ENCODE data around the gene SLC25A21. TPM values are rescaled to one million over a fixed set of nuclear protein-coding genes. Genes with fewer than 3 reads are reported as not detected.
"Not testable (repeated sequence)": the region's sequence is repeated elsewhere in the genome, so short reads cannot be mapped to it uniquely, and the experiment has no call there.

The SLC25A21 gene
- polyA plus RNA-seq, 6 donors from 2014 or later: not detected

DNA sequence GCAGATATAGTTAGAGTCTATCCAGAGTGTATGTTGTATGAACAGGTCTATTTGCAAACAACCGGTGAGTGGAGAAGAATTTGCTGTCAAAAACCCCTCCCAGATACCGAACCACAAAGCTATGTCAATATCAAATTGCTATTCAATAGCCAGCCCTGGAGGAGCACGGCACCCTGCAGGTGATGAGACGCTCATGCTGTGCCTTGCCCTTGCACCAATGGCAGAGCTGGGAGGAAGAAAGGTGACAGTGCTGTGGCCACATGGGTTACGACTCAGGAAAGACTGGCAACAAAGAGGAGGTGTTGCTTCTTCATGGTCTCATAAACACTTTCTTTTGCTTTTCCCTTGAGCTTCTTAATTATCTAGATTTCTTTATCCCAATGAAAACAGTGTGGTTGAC, 455.0 kb downstream of the SLC25A21 start:
- no peak for DNase-seq
- Mint-ChIP-seq H3K36me3 (no peaks in the 10 kb centered on the region), H3K4me1 (no peaks in the 10 kb centered on the region), H3K4me3 (no peak overlapping the region), H3K9me3 (peaks cover 0 to 6% (median 2%) of the 10 kb centered on the region in 7 donors), H3K27me3 (no peaks in the 10 kb centered on the region), H3K27ac (no peak overlapping the region)
- ATAC-seq (ENCODE audit: low read depth in 2 of 2): no peak

- Mint-ChIP-seq H3K9me3 (peaks cover 0 to 6% (median under 1%) of the 10 kb centered on the region in 7 donors), H3K27ac (peak overlapping the region in 1 of 6 donors; percentile 27), H3K4me1 (no peaks in the 10 kb centered on the region), H3K27me3 (no peaks in the 10 kb centered on the region), H3K4me3 (no peak overlapping the region), H3K36me3 (no peaks in the 10 kb centered on the region)
- no peak for DNase-seq
- ATAC-seq (ENCODE audit: low read depth in 2 of 2): no peak
These were observed 455.7 kb downstream of the SLC25A21 start for GRCh38 chr14:36716614-36717184.

- Mint-ChIP-seq H3K27me3 (no peaks in the 10 kb centered on the region), H3K27ac (no peak overlapping the region), H3K4me3 (no peak overlapping the region), H3K9me3 (peaks cover 0 to 8% (median 0%) of the 10 kb centered on the region in 7 donors), H3K36me3 (no peaks in the 10 kb centered on the region), H3K4me1 (no peaks in the 10 kb centered on the region)
- ATAC-seq (ENCODE audit: low read depth in 2 of 2): no peak
- no peak for DNase-seq
These were observed 458.3 kb downstream of the SLC25A21 start for GRCh38 chr14:36713960-36714703.

- Mint-ChIP-seq H3K9me3 (peaks cover 0 to 5% (median 0%) of the 10 kb centered on the region in 7 donors), H3K36me3 (no peaks in the 10 kb centered on the region), H3K27me3 (peaks cover 0 to 4% (median 0%) of the 10 kb centered on the region in 3 donors), H3K27ac (no peak overlapping the region), H3K4me3 (no peak overlapping the region), H3K4me1 (no peaks in the 10 kb centered on the region)
- DNase-seq (no peak), ATAC-seq (ENCODE audit: low read depth in 2 of 2) (no peak)
These were observed 464.8 kb downstream of the SLC25A21 start for GRCh38 chr14:36707570-36707969.

GRCh38 chr14:36702474-36702873, 469.9 kb downstream of the SLC25A21 start:
- ATAC-seq (ENCODE audit: low read depth in 2 of 2) (no peak), DNase-seq (no peak)
- no peaks in the 10 kb centered on the region for H3K4me1 Mint-ChIP-seq
- H3K36me3 Mint-ChIP-seq: no peaks in the 10 kb centered on the region
- no peak overlapping the region for H3K4me3 Mint-ChIP-seq
- no peak overlapping the region for H3K27ac Mint-ChIP-seq
- peaks cover 0 to 12% (median 4%) of the 10 kb centered on the region in 3 donors for H3K27me3 Mint-ChIP-seq
- peaks cover 0 to 10% (median 5%) of the 10 kb centered on the region in 7 donors for H3K9me3 Mint-ChIP-seq

DNA sequence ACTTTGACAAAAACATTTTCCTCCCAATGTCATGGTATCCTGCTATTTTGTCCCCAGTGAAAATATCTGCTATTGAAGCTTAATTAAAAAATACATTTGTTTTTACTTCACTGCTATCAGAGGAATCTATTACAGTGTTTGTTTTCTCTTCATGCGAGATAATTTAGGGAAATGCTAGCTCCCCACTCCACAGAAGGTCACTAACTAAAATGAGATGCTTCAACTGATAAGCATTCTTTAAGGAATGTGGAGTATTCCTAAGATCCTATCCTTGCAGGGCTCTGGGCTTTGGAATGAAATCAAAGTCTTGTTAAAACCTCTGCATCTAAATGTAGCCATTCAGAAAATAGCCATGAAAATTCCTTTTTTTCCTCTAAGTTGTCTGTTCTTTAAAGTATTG, 471.3 kb downstream of the SLC25A21 start:
- no peaks in the 10 kb centered on the region for H3K36me3 Mint-ChIP-seq
- DNase-seq (no peak), ATAC-seq (ENCODE audit: low read depth in 2 of 2) (no peak)
- H3K4me1 Mint-ChIP-seq: no peaks in the 10 kb centered on the region
- H3K9me3 Mint-ChIP-seq: peaks cover 0 to 12% (median 10%) of the 10 kb centered on the region in 7 donors
- H3K4me3 Mint-ChIP-seq: no peak overlapping the region
- H3K27me3 Mint-ChIP-seq: peaks cover 0 to 12% (median 0%) of the 10 kb centered on the region in 3 donors
- no peak overlapping the region for H3K27ac Mint-ChIP-seq

DNA sequence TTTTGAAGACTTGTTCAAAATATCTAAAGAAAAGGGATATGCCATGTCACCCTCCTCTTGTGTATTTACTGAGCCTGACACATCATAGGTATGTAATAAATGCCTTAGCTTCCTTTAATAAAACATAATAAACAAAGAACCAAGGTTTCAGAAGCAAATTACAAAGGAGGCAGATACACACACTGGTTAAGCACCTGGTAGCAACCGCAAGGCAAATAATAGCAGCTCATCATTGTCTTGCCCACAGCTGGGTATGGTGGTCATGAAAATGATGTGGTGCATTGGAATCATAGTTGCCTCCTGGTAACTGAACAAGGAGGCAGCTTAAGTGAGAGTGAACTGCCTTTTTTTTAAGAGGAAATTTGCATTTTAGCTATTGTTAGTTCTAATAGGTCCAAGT, 471.8 kb downstream of the SLC25A21 start:
- ATAC-seq (ENCODE audit: low read depth in 2 of 2) (no peak), DNase-seq (no peak)
- Mint-ChIP-seq H3K27ac (no peak overlapping the region), H3K27me3 (peaks cover 0 to 12% (median 0%) of the 10 kb centered on the region in 3 donors), H3K36me3 (no peaks in the 10 kb centered on the region), H3K4me3 (no peak overlapping the region), H3K9me3 (peaks cover 0 to 12% (median 10%) of the 10 kb centered on the region in 7 donors), H3K4me1 (no peaks in the 10 kb centered on the region)

DNA sequence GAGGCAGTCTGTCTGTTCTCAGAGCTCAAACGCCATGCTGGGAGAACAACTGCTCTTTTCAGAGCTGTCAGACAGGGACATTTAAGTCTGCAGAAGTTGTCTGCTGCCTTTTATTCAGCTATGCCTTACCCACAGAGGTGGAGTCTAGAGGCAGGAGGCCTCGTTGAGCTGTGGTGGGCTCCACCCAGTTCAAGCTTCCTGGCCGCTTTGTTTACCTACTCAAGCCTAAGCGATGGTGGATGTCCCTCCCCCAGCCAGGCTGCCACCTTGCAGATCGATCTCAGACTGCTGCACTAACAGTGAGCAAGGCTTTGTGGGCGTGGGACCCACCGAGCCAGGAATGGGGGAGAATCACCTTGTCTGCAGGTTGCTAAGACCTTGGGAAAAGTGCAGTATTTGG, 473.0 kb downstream of the SLC25A21 start:
- H3K4me3 Mint-ChIP-seq; ATAC-seq (ENCODE audit: low read depth in 2 of 2); DNase-seq; H3K36me3 Mint-ChIP-seq; H3K4me1 Mint-ChIP-seq; H3K27ac Mint-ChIP-seq: not testable (repeated sequence)
- peaks cover 0 to 12% (median 0%) of the 10 kb centered on the region in 3 donors for H3K27me3 Mint-ChIP-seq
- H3K9me3 Mint-ChIP-seq: peaks cover 5 to 19% (median 15%) of the 10 kb centered on the region in 7 donors

- DNase-seq (no peak), ATAC-seq (ENCODE audit: low read depth in 2 of 2) (no peak)
- Mint-ChIP-seq H3K27ac (no peak overlapping the region), H3K4me3 (no peak overlapping the region), H3K36me3 (no peaks in the 10 kb centered on the region), H3K4me1 (no peaks in the 10 kb centered on the region), H3K9me3 (peaks cover 3 to 17% (median 10%) of the 10 kb centered on the region in 7 donors), H3K27me3 (peaks cover 0 to 10% (median 9%) of the 10 kb centered on the region in 3 donors)
These were observed 481.9 kb downstream of the SLC25A21 start for GRCh38 chr14:36690311-36691040.

GRCh38 chr14:36684946-36685345, 487.5 kb downstream of the SLC25A21 start:
- no peak overlapping the region for H3K27ac Mint-ChIP-seq
- H3K27me3 Mint-ChIP-seq: peaks cover 3 to 10% (median 9%) of the 10 kb centered on the region in 3 donors
- H3K9me3 Mint-ChIP-seq: peaks cover 0 to 7% (median 2%) of the 10 kb centered on the region in 7 donors
- ATAC-seq (ENCODE audit: low read depth in 2 of 2): no peak
- no peaks in the 10 kb centered on the region for H3K36me3 Mint-ChIP-seq
- no peak overlapping the region for H3K4me3 Mint-ChIP-seq
- DNase-seq: no peak
- no peaks in the 10 kb centered on the region for H3K4me1 Mint-ChIP-seq

- no peak for ATAC-seq (ENCODE audit: low read depth in 2 of 2)
- H3K27me3 Mint-ChIP-seq: peaks cover 8% of the 10 kb centered on the region in 3 donors
- H3K9me3 Mint-ChIP-seq: peaks cover 0 to 5% (median 2%) of the 10 kb centered on the region in 7 donors
- no peaks in the 10 kb centered on the region for H3K36me3 Mint-ChIP-seq
- H3K27ac Mint-ChIP-seq: no peak overlapping the region
- H3K4me3 Mint-ChIP-seq: no peak overlapping the region
- no peaks in the 10 kb centered on the region for H3K4me1 Mint-ChIP-seq
- DNase-seq: no peak
These were observed 489.2 kb downstream of the SLC25A21 start for GRCh38 chr14:36683083-36683724.

DNA sequence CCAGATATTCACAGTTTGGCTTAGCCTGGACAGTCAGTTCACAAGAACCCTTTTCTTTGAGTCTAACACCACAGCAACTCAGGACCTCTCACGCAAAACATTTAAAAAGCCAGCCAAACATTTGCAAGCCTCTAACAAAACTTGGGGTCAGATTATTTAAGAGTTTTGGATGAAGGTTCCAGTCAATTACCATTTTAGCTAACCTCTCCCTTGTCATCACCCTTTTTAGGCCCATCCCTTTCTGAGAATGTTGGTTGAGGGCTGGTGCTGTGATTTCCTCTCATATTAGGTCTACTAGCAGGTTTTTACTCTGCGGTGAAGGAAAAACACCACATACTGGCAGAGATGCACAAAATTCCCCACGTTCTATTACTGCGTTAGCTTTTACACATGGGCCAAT, 490.1 kb downstream of the SLC25A21 start:
- Mint-ChIP-seq H3K4me3 (no peak overlapping the region), H3K36me3 (no peaks in the 10 kb centered on the region), H3K27me3 (peaks cover 2 to 10% (median 7%) of the 10 kb centered on the region in 3 donors), H3K9me3 (peaks cover 0 to 2% (median 0%) of the 10 kb centered on the region in 7 donors), H3K27ac (peak overlapping the region in 1 of 6 donors; percentile 81), H3K4me1 (no peaks in the 10 kb centered on the region)
- ATAC-seq (ENCODE audit: low read depth in 2 of 2) (no peak), DNase-seq (no peak)

- ATAC-seq (ENCODE audit: low read depth in 2 of 2) (no peak), DNase-seq (no peak)
- Mint-ChIP-seq H3K27ac (peak overlapping the region in 1 of 6 donors; percentile 13), H3K27me3 (peaks cover 15 to 35% (median 29%) of the 10 kb centered on the region in 3 donors), H3K36me3 (no peaks in the 10 kb centered on the region), H3K4me3 (no peak overlapping the region), H3K9me3 (peaks cover 0 to 8% (median 0%) of the 10 kb centered on the region in 7 donors), H3K4me1 (no peaks in the 10 kb centered on the region)
These were observed 496.2 kb downstream of the SLC25A21 start for GRCh38 chr14:36676236-36676635.

Measured in naive B cell (primary cell).